ENCODE data around the gene CYP39A1. TPM values are rescaled to one million over a fixed set of nuclear protein-coding genes. Genes with fewer than 3 reads are reported as not detected.
A peak's percentile ranks its signal among the peaks of the same experiment; 100 is the strongest.

CYP39A1 gene
- total RNA-seq (2016; rRNA removed; fragmentation: Illumina TruSeq; extraction: Trizol) (not detected in 2 replicates), polyA plus RNA-seq (2011; rRNA removed) (0.04 and 0.13 TPM in 2 replicates), polyA minus RNA-seq (2011; rRNA and poly(A)+ RNA removed; ENCODE audit: low replicate concordance) (not detected in 2 replicates), Bru-seq, nascent RNA (percentile 15 among the genes with signal in this experiment), BruChase-seq, experiment 1, labeled RNA remaining after a 6-hour chase (percentile 10 among the genes with signal in this experiment), BruChase-seq, experiment 2, labeled RNA remaining after a 2-hour chase (percentile 12 among the genes with signal in this experiment)
- total RNA-seq (2016; cell fraction: cytosol; rRNA removed; fragmentation: Illumina TruSeq; extraction: Trizol; ENCODE audit: low read depth), result not detected in 2 replicates
- 0.04 and 0.21 TPM in 2 replicates for total RNA-seq (2016; cell fraction: insoluble cytoplasmic fraction; rRNA removed; fragmentation: Illumina TruSeq; extraction: Trizol)
- not detected in 2 replicates for total RNA-seq (2016; cell fraction: membrane; rRNA removed; fragmentation: Illumina TruSeq; extraction: Trizol)
- total RNA-seq (2016; cell fraction: nucleus; rRNA removed; fragmentation: Illumina TruSeq; extraction: Trizol), result not detected in 2 replicates
- polyA plus RNA-seq (2011; cell fraction: cytosol; rRNA removed), result 0.09 TPM in 1 of 2 replicates, not detected in the other
- 0.09 TPM in 1 of 2 replicates, not detected in the other for polyA plus RNA-seq (2011; cell fraction: nucleus; rRNA removed)
- 0.05 TPM in 1 of 2 replicates, not detected in the other for polyA plus RNA-seq (2012)
- polyA plus RNA-seq (2016; cell fraction: cytosol; fragmentation: Illumina TruSeq; extraction: Trizol; ENCODE audit: low read depth), result not detected in 2 replicates
- polyA plus RNA-seq (2016; cell fraction: insoluble cytoplasmic fraction; fragmentation: Illumina TruSeq; extraction: Trizol; ENCODE audit: low read depth), result not detected in 2 replicates
- polyA plus RNA-seq (2016; cell fraction: membrane; fragmentation: Illumina TruSeq; extraction: Trizol; ENCODE audit: low read depth), result not detected in 2 replicates
- not detected in 2 replicates for polyA plus RNA-seq (2016; cell fraction: nucleus; fragmentation: Illumina TruSeq; extraction: Trizol; ENCODE audit: insufficient read depth, low read depth)
- not detected in 2 replicates for polyA minus RNA-seq (2011; cell fraction: cytosol; rRNA and poly(A)+ RNA removed)
- polyA minus RNA-seq (2011; cell fraction: nucleus; rRNA and poly(A)+ RNA removed), result 0.37 and 0.77 TPM in 2 replicates
- long read RNA-seq, experiment 1, result 0 reads
- long read RNA-seq, experiment 2, result 0 reads

GRCh38 chr6:46652603-46653438 lies at the start of gene CYP39A1, which contains the start of gene SLC25A27:
TSS of gene CYP39A1 (minus strand) at chr6:46652818. CDS start at chr6:46652582, 236 bp downstream.
TSS of gene SLC25A27 (plus strand) at chr6:46652975. CDS start at chr6:46653193, 218 bp downstream.
- Histone ChIP-seq H3K4me3 (replicated peaks in 1 of 3; ENCODE audit: insufficient read depth in 1 of 3, low read depth in 2 of 3, low read length in 3 of 3) (peak within 1 kb of the TSS; percentile 69 to 79 (median 70); a peak in 5 of 6 replicates), H3K79me2 (ENCODE audit: insufficient read depth, low read length) (no peaks in the 10 kb centered on the region), H3K4me2 (ENCODE audit: low read depth, low read length) (peak within 1 kb of the TSS; percentile 93), H3K4me1 (ENCODE audit: insufficient read depth, low read length) (peaks cover 20% of the 10 kb centered on the region), H2AFZ (ENCODE audit: low read length) (peak within 1 kb of the TSS; percentile 83), H3K9me3 (ENCODE audit: low read length) (no peaks in the 10 kb centered on the region), H3K36me3 (replicated peaks in 1 of 2; ENCODE audit: control insufficient read depth in 1 of 2, insufficient read depth in 2 of 2, low read length in 2 of 2) (no peaks in the 10 kb centered on the region), H3K9ac (ENCODE audit: insufficient read depth, low read depth, low read length) (0 out of 2 replicates have a peak within 1 kb of the TSS, but pooled peaks have one; percentile 2), H3K27ac (ENCODE audit: extremely low read length, insufficient read depth, low read length) (no peak within 1 kb of the TSS), H3K27me3 (ENCODE audit: control insufficient read depth in 1 of 2, insufficient read depth in 2 of 2, low read length in 2 of 2) (peaks cover 0 to 25% of the 10 kb centered on the region in 2 experiments; a peak in 2 of 5 replicates), H4K20me1 (ENCODE audit: insufficient read depth, low read length) (no peaks in the 10 kb centered on the region)
- under 1% methylated on average over 26 of the region's 72 CpGs for WGBS (ENCODE audit: low lambda C conversion rate)
- no TSS peak for BruUV-seq (replicated peaks)
- CTCF ChIA-PET (ENCODE audit: low intra/inter-chr PET ratio, low total read pairs), result no interaction called here
- intact Hi-C loops (cut with micrococcal nuclease; ENCODE audit: unreplicated experiment), result loop anchor here (10.0 kb wide), 1 partner anchor 158 kb away; the partner anchor contains the start of gene RCAN2
- POLR2A ChIA-PET, result no interaction called here
- DNase-seq (ENCODE audit: low spot score) (peak; percentile 79), ATAC-seq (peak; percentile 99), FAIRE-seq (peak; percentile 79)
- in situ Hi-C loops (cut with HindIII; ENCODE audit: extremely low pct_ligation_motif_present, low pct_unique_long_range_greater_than_20kb), result no loop called here
- TF ChIP-seq ATF7 (IDR thresholded peaks at IDR 0.05) (no peak), ATF7 (CRISPR knock-in tag; IDR thresholded peaks at IDR 0.05) (no peak), RFX3 (CRISPR knock-in tag; IDR thresholded peaks at IDR 0.05) (peak; percentile 91), NFATC3 (CRISPR knock-in tag; IDR thresholded peaks at IDR 0.05) (0 out of 2 replicates have a peak, but pooled peaks have one; percentile 20), HNF1B (CRISPR knock-in tag; IDR thresholded peaks at IDR 0.05) (peak; percentile 83), ZNF407 (CRISPR knock-in tag; IDR thresholded peaks at IDR 0.05; ENCODE audit: not compliant biosample characterization) (peak; percentile 75)

Data from HepG2 (cell line).